Measurements from ENCODE around the gene DLEC1. TPM values are rescaled to one million over a fixed set of nuclear protein-coding genes. Genes with fewer than 3 reads are reported as not detected.

The DLEC1 gene
- total RNA-seq, 4 donors from 2014 or later, result 0.18 to 2.2 (median 0.75) TPM

GRCh38 chr3:38118421-38119247, 79.6 kb downstream of the DLEC1 start:
- DNase-seq, result peak in 1 of 3 donors; percentile 34
- Histone ChIP-seq H3K4me3 (no peak overlapping the region), H3K9me3 (no peaks in the 10 kb centered on the region), H3K27me3 (no peaks in the 10 kb centered on the region), H3K27ac (no peak overlapping the region), H3K36me3 (peaks cover 0 to 42% (median 0%) of the 10 kb centered on the region in 3 donors), H3K4me1 (peaks cover 0 to 4% (median 0%) of the 10 kb centered on the region in 4 donors)
- no peak for TF ChIP-seq CTCF (IDR thresholded peaks at IDR 0.05)
- no peak for TF ChIP-seq POLR2A (IDR thresholded peaks at IDR 0.05)

GRCh38 chr3:38119248-38119544, 80.2 kb downstream of the DLEC1 start:
- no peaks in the 10 kb centered on the region for H3K9me3 ChIP-seq
- no peak for DNase-seq

GRCh38 chr3:38119821-38120692, 81.0 kb downstream of the DLEC1 start:
- H3K36me3 ChIP-seq, result peaks cover 0 to 56% (median 0%) of the 10 kb centered on the region in 3 donors
- no peaks in the 10 kb centered on the region for H3K27me3 ChIP-seq
- no peaks in the 10 kb centered on the region for H3K9me3 ChIP-seq
- no peak for TF ChIP-seq POLR2A (IDR thresholded peaks at IDR 0.05)
- TF ChIP-seq CTCF (IDR thresholded peaks at IDR 0.05), result no peak
- peak in 2 of 3 donors; percentile 33 to 35 for DNase-seq
- H3K27ac ChIP-seq, result no peak overlapping the region
- no peak overlapping the region for H3K4me3 ChIP-seq
- H3K4me1 ChIP-seq, result peaks cover 0 to 4% (median 0%) of the 10 kb centered on the region in 4 donors

More at GRCh38 chr3:38119248-38119544, 80.2 kb downstream of the DLEC1 start:
- TF ChIP-seq CTCF (IDR thresholded peaks at IDR 0.05) (no peak), POLR2A (IDR thresholded peaks at IDR 0.05) (no peak)
- H3K27ac ChIP-seq, result no peak overlapping the region
- no peaks in the 10 kb centered on the region for H3K27me3 ChIP-seq
- peaks cover 0 to 4% (median 0%) of the 10 kb centered on the region in 4 donors for H3K4me1 ChIP-seq
- no peak overlapping the region for H3K4me3 ChIP-seq
- H3K36me3 ChIP-seq, result peaks cover 0 to 47% (median 0%) of the 10 kb centered on the region in 3 donors

GRCh38 chr3:38120693-38121450, 81.9 kb downstream of the DLEC1 start:
- H3K27ac ChIP-seq, result no peak overlapping the region
- no peaks in the 10 kb centered on the region for H3K9me3 ChIP-seq
- peaks cover 0 to 64% (median 0%) of the 10 kb centered on the region in 3 donors for H3K36me3 ChIP-seq
- TF ChIP-seq CTCF (IDR thresholded peaks at IDR 0.05), result no peak
- no peak for TF ChIP-seq POLR2A (IDR thresholded peaks at IDR 0.05)
- H3K27me3 ChIP-seq, result no peaks in the 10 kb centered on the region
- no peaks in the 10 kb centered on the region for H3K4me1 ChIP-seq
- peak in 1 of 3 donors; percentile 41 for DNase-seq
- H3K4me3 ChIP-seq, result no peak overlapping the region

GRCh38 chr3:38121451-38121831, 82.4 kb downstream of the DLEC1 start:
- no peaks in the 10 kb centered on the region for H3K4me1 ChIP-seq
- DNase-seq, result peak in 1 of 3 donors; percentile 44
- no peaks in the 10 kb centered on the region for H3K9me3 ChIP-seq
- H3K27ac ChIP-seq, result no peak overlapping the region
- TF ChIP-seq CTCF (IDR thresholded peaks at IDR 0.05), result no peak
- TF ChIP-seq POLR2A (IDR thresholded peaks at IDR 0.05), result no peak
- no peaks in the 10 kb centered on the region for H3K27me3 ChIP-seq
- H3K36me3 ChIP-seq, result peaks cover 0 to 70% (median 0%) of the 10 kb centered on the region in 3 donors
- H3K4me3 ChIP-seq, result no peak overlapping the region
